Panc1 (cell line): ENCODE measurements around the gene CMKLR1.

Experiments
- CTCF ChIP-seq: fragments of 450-650 bp; IDR thresholded peaks from 2 replicates; pipeline ENCODE4 v1.5.1; 2017; ENCODE audit warnings: mild to moderate bottlenecking
- POLR2AphosphoS5 ChIP-seq: IDR thresholded peaks from 2 replicates; pipeline ENCODE4 v1.6.1; 2012; ENCODE audit warnings: mild to moderate bottlenecking, low read depth, low read length, moderate library complexity
- SIN3A ChIP-seq: IDR thresholded peaks from 2 replicates; pipeline ENCODE4 v1.6.1; 2012; ENCODE audit warnings: low read depth, mild to moderate bottlenecking, low read length, moderate library complexity, borderline replicate concordance; ENCODE audit not compliant: insufficient read depth
- TCF7L2 ChIP-seq: IDR thresholded peaks from 2 replicates; pipeline ENCODE4 v1.6.1; 2011; ENCODE audit warnings: mild to moderate bottlenecking, low read depth, low read length, inconsistent platforms
- TF ChIP-seq, protein P1 (sequence below), 2 experiments: IDR thresholded peaks; 2 replicates each; pipeline ENCODE4 v1.6.1; 2011 to 2012; ENCODE audit warnings: low read depth in 2 of 2, control low read depth in 1 of 2, low read length in 1 of 2, mild to moderate bottlenecking in 1 of 2, moderate library complexity in 1 of 2; ENCODE audit not compliant: insufficient read depth in 1 of 2

- TF ChIP-seq CTCF (no peak), POLR2AphosphoS5 (no peak), SIN3A (no peak), TCF7L2 (no peak)
- TF ChIP-seq, protein P1, sequence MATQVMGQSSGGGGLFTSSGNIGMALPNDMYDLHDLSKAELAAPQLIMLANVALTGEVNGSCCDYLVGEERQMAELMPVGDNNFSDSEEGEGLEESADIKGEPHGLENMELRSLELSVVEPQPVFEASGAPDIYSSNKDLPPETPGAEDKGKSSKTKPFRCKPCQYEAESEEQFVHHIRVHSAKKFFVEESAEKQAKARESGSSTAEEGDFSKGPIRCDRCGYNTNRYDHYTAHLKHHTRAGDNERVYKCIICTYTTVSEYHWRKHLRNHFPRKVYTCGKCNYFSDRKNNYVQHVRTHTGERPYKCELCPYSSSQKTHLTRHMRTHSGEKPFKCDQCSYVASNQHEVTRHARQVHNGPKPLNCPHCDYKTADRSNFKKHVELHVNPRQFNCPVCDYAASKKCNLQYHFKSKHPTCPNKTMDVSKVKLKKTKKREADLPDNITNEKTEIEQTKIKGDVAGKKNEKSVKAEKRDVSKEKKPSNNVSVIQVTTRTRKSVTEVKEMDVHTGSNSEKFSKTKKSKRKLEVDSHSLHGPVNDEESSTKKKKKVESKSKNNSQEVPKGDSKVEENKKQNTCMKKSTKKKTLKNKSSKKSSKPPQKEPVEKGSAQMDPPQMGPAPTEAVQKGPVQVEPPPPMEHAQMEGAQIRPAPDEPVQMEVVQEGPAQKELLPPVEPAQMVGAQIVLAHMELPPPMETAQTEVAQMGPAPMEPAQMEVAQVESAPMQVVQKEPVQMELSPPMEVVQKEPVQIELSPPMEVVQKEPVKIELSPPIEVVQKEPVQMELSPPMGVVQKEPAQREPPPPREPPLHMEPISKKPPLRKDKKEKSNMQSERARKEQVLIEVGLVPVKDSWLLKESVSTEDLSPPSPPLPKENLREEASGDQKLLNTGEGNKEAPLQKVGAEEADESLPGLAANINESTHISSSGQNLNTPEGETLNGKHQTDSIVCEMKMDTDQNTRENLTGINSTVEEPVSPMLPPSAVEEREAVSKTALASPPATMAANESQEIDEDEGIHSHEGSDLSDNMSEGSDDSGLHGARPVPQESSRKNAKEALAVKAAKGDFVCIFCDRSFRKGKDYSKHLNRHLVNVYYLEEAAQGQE (IDR thresholded peaks at IDR 0.05; ENCODE audit: insufficient read depth in 1 of 2, low read depth in 2 of 2, low read length in 1 of 2): no peak
Observed at GRCh38 chr12:108282160-108282559, 57.0 kb downstream of the CMKLR1 start.
